ENCODE results near the gene NOMO2.
"Not testable (repeated sequence)": the region's sequence is repeated elsewhere in the genome, so short reads cannot be mapped to it uniquely, and the experiment has no call there.

DNA sequence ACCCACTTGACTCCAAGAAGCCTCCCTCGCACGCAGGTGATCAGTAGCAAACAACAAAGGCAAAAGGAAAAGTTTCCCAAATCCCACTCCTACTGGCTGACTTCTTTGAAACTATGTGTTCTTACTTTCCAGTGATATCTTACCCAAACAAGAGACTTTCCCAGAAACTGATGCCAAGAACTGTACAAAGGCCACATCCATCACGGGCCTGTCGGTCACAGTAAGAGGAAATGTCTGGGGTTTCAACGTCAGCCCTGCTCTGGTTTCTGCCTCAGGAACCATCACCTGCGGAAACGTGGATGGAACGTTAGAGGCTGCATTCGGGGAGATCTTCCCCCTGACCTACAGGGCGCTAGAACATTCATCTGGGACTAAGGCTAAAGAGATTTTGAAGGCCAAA, 30.6 kb downstream of the NOMO2 start:
- TF ChIP-seq, protein P1, sequence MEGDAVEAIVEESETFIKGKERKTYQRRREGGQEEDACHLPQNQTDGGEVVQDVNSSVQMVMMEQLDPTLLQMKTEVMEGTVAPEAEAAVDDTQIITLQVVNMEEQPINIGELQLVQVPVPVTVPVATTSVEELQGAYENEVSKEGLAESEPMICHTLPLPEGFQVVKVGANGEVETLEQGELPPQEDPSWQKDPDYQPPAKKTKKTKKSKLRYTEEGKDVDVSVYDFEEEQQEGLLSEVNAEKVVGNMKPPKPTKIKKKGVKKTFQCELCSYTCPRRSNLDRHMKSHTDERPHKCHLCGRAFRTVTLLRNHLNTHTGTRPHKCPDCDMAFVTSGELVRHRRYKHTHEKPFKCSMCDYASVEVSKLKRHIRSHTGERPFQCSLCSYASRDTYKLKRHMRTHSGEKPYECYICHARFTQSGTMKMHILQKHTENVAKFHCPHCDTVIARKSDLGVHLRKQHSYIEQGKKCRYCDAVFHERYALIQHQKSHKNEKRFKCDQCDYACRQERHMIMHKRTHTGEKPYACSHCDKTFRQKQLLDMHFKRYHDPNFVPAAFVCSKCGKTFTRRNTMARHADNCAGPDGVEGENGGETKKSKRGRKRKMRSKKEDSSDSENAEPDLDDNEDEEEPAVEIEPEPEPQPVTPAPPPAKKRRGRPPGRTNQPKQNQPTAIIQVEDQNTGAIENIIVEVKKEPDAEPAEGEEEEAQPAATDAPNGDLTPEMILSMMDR (IDR thresholded peaks at IDR 0.05): not testable (repeated sequence)
- TF ChIP-seq, protein P2, sequence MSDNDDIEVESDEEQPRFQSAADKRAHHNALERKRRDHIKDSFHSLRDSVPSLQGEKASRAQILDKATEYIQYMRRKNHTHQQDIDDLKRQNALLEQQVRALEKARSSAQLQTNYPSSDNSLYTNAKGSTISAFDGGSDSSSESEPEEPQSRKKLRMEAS (IDR thresholded peaks at IDR 0.05): not testable (repeated sequence)
- TF ChIP-seq BHLHE40 (IDR thresholded peaks at IDR 0.05; ENCODE audit: low read depth, low read length); POLR2A (IDR thresholded peaks at IDR 0.05; ENCODE audit: low read length); ZNF302 (CRISPR knock-in tag; IDR thresholded peaks at IDR 0.05); RAD21 (conservative IDR thresholded peaks at IDR 0.05 in 1 of 2, IDR thresholded peaks at IDR 0.05 in 1 of 2); NR3C1 (IDR thresholded peaks at IDR 0.05); EP300 (IDR thresholded peaks at IDR 0.05); RARB (CRISPR knock-in tag; IDR thresholded peaks at IDR 0.05); FOSB (CRISPR knock-in tag; IDR thresholded peaks at IDR 0.05); MAZ (IDR thresholded peaks at IDR 0.05; ENCODE audit: borderline replicate concordance, low read depth, low read length); JUN (IDR thresholded peaks at IDR 0.05): not testable (repeated sequence)
- TF ChIP-seq, protein P3, sequence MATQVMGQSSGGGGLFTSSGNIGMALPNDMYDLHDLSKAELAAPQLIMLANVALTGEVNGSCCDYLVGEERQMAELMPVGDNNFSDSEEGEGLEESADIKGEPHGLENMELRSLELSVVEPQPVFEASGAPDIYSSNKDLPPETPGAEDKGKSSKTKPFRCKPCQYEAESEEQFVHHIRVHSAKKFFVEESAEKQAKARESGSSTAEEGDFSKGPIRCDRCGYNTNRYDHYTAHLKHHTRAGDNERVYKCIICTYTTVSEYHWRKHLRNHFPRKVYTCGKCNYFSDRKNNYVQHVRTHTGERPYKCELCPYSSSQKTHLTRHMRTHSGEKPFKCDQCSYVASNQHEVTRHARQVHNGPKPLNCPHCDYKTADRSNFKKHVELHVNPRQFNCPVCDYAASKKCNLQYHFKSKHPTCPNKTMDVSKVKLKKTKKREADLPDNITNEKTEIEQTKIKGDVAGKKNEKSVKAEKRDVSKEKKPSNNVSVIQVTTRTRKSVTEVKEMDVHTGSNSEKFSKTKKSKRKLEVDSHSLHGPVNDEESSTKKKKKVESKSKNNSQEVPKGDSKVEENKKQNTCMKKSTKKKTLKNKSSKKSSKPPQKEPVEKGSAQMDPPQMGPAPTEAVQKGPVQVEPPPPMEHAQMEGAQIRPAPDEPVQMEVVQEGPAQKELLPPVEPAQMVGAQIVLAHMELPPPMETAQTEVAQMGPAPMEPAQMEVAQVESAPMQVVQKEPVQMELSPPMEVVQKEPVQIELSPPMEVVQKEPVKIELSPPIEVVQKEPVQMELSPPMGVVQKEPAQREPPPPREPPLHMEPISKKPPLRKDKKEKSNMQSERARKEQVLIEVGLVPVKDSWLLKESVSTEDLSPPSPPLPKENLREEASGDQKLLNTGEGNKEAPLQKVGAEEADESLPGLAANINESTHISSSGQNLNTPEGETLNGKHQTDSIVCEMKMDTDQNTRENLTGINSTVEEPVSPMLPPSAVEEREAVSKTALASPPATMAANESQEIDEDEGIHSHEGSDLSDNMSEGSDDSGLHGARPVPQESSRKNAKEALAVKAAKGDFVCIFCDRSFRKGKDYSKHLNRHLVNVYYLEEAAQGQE (IDR thresholded peaks at IDR 0.05): not testable (repeated sequence)
- TF ChIP-seq, protein P4, sequence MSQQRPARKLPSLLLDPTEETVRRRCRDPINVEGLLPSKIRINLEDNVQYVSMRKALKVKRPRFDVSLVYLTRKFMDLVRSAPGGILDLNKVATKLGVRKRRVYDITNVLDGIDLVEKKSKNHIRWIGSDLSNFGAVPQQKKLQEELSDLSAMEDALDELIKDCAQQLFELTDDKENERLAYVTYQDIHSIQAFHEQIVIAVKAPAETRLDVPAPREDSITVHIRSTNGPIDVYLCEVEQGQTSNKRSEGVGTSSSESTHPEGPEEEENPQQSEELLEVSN (IDR thresholded peaks at IDR 0.05; ENCODE audit: borderline replicate concordance, low read depth): not testable (repeated sequence)
